IPS-11a (cell line): ENCODE results near the gene ATF6.

Experiments
- H3K4me3 ChIP-seq: one replicate; pipeline ENCODE4 v1.5.1; 2013; ENCODE audit warnings: low read depth, low read length, control low read depth

ATF6 gene

DNA sequence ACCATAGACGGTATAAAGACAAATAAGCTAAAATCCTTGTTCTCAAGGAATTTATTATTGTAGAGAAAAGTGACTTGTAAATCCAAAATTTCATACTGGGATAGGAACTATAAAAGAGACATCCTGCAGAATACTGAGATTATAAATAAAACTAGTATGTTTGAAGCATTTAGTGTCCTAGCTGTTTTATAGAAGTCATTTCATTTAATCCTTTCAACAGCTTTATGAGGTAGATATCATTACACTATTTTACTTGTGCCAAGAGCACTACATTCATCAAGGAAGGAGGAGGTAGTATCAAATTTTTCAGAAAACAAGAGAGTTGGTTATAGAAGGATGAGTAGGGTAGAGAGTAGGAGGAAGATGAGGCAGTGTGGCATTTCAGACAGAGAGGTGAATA is 119.6 kb downstream of the ATF6 start:
- H3K4me3 ChIP-seq, result no peak overlapping the region

DNA sequence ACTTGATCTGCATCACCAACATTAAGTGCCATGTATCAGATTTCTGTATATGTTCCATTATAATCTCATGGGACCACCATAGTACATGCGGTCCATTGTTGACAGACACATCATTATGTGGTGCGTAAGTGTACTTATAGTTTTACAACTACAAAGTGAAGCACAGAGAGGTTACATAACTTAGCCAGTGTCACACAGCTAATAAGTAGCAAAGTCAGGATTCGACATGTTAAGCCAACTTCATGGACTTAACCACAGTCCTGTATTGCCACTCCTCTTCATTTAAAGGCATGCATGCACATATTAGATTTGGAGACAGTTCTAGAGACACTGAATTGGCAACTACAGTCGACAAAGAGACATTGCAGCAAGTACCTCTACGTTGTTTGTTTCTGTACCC is 120.5 kb downstream of the ATF6 start:
- H3K4me3 ChIP-seq, result no peak overlapping the region

DNA sequence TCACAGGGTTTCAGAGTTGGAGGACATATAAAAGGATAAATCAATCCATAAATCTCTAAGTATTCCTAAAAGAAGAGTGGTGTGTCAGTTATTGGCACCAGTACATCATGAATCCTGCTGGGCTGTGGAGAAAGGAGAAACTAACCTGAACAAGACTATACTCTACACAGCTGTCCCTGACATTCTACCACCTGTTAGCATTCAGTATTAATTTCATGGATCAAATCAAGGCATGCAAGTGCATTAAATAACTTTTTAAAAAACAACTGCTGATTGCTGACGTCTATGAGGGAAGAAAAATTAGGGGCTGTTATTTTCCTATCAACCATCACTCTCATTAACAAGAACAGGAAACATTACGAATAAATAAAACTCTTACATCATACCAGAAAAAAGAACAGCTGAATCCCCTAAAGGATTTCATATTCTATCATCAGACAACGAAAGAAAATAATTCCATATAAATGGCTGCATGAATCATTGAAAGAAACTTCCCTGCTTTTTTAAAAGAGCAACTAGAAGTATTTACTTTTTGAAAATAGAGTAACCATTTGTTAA is 121.7 kb downstream of the ATF6 start:
- no peak overlapping the region for H3K4me3 ChIP-seq

DNA sequence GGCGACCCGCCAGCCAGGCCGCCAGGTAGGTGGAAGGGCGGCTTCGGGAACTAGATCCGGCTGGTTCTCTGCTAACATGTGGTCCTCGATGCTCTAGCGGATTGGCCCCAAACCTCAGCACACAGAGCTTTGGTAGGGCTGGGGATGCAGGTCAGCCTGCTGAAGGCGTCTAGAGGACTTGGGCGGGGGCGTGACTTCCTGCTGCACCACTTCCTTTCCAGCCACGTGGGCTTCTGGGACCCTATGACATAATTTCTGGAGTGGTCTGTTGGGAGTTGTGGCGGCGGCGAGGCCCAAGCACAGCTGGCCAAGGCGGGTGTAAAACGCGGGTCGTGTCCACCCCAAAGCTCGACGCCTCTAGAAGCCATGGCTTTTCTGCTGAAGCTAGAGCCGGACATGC is 124.5 kb downstream of the ATF6 start:
- no peak overlapping the region for H3K4me3 ChIP-seq

DNA sequence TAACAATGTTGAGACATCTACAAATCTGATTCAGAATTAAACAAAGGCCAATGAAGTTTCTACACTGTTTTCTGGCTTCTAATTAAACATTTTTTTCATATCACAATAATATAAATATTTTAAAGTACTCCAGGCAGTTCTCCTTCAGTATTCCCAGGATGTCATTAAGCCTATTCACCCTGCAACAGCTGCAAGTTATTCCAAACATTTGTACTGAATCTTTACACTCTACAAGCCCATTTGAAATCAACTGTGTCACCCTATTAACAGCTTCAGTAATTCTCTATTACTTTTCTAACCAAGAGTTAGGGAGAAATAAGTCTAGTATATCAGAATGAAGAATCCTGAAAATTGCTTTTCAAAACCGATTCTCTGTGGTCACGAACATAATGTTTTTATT is 133.0 kb downstream of the ATF6 start:
- no peak overlapping the region for H3K4me3 ChIP-seq

DNA sequence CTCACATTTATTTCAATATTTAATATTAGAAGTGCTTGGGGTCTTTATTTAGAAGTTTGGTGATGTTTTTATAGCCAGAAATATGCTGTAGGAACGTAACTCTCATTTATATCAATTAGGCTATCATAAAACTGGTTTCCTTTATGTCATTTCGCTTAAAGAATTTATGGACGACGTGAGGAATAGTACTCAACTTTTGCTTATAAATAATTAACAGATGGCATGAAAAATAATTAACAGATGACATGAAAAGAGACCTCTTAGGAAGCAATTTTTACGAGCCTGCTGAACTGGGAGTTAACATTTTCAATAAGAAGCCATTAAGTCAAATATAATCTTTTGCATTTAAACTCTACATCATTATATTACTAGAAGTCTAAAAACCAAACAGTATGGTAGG is 134.0 kb downstream of the ATF6 start:
- no peak overlapping the region for H3K4me3 ChIP-seq

DNA sequence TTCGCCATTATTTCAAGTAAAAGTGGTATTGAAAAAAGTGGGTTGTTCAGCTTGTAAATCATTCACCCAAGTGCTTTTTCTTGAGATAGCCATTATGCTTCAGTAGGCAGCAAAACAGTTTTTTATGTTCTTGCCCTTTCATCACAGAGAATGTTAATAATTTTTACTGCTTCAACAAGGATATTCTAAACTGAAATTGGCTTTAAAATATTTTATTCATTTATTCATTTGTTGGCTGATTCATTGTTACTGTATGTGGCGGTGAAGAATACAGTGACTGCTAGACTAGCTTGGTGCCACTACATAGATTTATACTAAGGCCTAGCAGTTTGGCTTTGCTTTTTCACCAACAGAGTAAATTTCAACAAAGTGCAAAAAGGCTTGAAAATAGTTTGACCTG is 136.1 kb downstream of the ATF6 start:
- H3K4me3 ChIP-seq, result no peak overlapping the region

DNA sequence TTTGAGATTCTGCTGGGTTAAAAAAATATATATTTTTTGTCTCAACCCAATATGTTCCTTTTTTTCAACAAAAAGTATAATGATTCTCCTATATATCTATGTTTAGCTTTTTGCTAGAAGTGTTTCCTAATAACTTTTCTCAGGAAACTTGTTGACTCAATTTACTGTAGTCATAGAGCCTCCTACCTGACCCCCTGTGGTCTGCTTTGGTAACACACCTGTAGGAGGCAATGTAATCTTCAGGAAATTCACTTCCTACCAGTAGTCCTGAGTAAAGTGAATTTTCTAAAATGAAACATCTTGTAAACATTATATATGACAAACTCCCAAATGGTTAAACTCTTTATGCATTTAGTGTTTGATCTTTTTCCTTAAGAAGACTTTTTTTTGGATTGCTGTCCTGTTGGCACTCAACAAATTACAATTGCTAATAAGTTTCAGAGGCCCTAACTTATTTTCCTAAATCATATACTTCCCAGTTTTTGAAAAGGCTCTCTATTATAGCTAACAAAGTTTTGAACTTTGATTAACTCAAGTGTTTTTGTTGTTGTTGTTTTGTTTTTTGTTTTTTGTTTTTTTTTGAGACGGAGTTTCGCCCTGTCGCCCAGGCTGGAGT is 139.3 kb downstream of the ATF6 start:
- no peak overlapping the region for H3K4me3 ChIP-seq

DNA sequence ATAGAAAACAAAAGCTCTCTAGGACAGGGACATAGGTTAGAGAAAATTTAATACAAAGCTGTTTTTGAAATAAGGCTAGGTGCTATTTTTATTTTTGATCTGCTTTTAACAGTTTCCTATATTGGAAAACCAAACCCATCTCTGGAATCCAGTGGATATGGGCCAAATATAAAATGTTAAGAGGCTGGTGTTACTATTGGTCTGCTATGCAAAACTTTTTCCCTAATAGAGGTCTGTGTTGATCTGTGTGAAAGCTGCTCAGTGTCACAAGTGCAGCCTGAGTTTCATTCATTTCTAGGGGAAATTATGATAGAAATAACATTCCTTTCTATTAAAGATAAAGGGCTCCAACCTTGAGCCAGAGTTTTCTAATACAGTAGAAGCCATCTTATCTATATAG is 141.1 kb downstream of the ATF6 start:
- H3K4me3 ChIP-seq, result no peak overlapping the region

DNA sequence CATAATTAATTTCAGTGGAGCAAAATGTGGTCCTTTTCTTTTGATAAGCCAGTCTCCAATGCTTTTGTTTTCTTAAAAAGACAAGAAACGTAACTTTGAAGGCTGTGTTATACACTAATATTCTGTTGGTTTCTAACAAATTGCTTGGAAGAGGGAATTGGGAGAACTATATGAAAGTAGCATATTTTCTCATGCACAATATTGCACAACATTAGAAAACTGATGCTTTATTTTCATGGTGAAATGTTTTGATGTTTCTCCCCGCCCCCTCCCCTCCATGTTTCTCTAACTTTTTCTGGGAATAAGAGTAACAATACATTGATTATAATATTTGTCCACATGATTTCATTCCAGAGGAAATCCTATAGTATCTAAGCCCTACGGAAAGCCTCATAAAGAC is 142.1 kb downstream of the ATF6 start:
- no peak overlapping the region for H3K4me3 ChIP-seq

DNA sequence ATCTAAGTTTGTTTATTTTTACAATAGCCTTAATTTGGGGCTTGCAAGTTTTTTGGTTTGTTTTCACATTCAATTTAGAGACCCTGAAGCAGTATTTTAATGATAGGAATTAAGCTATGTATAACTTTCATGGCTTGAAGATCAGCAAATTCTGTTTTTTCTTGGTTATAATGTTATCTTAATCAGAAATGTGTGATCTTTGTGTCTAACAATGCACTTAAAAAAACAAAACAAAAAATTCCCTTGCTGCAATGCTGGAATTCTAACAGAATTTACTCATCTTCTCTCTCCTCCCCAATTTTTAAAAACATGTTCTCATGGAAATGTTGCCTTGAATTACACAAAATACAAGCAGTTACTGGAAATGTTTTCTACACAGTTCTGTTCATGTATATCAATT is 144.5 kb downstream of the ATF6 start:
- H3K4me3 ChIP-seq, result no peak overlapping the region

DNA sequence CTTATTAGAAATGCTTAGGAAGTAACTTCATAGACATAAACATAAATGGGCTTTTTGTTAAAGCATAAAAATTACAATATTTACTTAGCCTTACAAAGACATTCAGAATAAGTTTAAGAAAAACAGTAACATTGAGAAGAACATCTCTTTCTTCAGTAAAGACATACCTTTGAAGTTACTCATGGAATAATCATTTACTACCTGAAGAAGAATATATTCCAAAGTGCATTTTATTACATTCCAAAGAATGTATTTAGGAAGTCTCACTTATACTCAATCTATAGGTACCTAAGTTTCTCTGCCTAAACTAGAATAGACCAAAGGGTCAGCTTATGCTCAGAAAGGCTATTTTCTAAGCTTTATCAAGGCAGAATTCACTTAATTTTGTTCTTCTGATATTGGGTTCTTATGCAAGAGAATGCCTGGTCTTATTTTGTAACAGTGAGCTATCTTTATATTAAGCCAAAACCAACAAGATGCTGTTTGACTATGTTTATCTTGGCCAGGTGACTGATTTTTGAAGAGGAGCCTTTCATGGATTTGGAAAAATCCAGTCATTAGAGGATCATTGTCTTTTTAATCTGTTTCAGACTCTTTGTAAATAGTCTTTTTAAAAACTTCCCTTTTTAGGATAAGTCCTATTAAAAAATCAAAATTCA is 147.5 kb downstream of the ATF6 start:
- no peak overlapping the region for H3K4me3 ChIP-seq

DNA sequence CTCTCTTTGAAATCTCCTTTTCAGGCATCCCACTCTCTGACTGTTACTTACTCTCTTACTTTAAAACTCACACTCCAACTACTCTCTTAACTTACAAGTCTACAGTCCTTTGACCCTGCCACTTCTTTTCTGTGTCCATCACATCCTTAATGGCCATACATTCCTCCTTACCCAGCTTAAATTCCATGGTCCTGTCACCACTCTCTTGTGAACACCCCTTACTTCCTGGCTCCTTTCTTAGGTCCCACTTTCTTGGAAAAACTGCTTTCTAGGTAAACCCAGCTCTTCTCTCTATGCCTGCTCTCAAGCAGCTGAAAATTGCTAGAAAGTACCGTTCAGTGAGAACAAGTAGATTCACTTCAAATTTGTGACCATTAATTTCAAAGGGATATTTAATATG is 148.5 kb downstream of the ATF6 start:
- no peak overlapping the region for H3K4me3 ChIP-seq

DNA sequence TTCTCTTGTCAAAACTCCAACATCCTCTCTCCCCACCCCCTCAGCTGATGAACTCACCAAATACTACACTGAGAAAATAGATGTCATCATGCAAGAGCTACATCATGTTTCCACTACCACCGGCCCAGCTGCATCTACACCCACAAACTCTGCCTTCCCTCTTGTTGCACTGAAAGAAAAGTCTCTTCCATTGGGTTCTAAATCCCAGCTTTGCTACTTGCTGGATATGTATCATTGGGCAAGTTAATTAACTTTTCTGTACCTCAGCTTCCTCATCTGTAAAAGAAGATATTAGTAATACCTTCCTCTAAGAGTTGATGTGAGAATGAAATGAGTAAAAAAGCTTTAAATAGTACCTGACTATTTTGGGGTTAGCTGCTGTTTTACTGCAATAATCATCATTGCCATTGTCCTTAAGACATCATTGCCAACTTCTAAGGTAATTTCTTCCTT is 149.0 kb downstream of the ATF6 start:
- H3K4me3 ChIP-seq, result no peak overlapping the region

DNA sequence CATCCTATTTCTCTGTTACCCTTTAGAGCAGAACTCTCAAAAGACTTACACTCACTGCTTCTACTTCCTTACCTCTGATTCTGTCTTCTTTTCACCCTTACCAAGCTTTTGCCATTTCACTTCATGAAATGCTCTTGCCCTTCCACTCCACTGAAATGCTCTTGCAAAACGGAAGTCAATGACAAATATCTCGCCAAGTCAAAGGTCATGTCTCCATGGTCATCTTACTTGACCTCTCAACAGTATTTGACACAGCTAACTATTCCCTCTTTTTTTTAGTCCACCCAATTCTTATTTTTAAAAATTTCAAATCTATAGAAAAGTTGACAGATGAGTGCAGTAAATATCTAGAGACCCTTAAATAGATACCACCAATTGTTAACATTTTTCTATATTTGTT is 149.9 kb downstream of the ATF6 start:
- H3K4me3 ChIP-seq, result no peak overlapping the region

DNA sequence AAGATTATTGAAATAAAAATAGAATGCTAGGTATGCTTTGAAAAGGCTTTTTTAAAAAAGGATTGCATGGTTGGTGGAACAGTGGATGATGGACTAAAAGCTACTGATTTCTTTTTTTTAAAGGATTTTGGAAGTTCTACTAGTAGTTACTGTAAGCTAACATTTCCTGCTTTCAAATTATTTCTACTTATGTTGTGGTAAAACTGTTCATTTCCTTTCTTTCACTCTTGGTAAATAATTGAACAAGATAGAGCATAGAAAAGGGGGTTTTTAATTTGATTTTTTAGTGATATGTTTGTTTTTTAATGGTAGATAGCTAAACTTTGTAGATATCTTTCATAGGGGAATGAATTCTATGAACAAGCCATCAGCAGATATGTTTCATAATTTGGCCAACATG is 153.1 kb downstream of the ATF6 start:
- no peak overlapping the region for H3K4me3 ChIP-seq

DNA sequence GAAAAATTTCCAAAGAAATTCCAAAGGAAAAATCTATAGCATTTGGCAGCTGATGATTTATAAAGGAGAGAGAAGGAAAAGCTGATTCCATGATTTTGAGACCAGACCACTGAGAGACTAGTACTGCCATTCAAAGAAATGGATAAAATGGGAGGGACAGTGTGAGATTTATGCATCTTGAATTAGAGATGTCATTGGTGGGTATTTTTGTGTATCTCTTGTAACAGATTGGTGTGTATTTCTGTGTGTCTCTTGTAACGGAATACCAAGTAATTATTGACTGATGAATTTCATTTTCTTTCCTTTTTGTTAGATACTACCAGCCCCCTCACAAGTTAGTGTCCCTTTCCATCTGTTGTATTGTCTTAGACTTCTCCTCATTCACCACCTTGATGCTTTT is 155.4 kb downstream of the ATF6 start:
- no peak overlapping the region for H3K4me3 ChIP-seq

DNA sequence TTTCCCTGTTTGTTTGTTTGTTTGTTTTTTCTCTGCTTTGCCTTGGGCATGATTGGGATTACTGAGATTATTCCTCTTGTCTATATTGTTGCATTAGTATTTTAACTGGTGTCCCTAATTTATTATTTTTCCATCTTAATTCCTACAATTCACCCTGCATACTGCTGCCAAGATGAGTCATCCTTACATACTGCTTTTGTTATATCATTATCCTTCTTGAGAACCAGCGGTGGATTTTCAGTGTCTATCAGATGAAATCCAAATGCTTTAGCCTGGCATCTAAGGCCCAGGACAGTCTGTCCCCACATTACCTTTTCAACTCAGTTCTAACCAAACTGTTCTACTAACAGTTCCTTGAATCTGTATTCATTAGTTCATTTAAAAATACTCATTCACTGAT is 155.9 kb downstream of the ATF6 start:
- no peak overlapping the region for H3K4me3 ChIP-seq

DNA sequence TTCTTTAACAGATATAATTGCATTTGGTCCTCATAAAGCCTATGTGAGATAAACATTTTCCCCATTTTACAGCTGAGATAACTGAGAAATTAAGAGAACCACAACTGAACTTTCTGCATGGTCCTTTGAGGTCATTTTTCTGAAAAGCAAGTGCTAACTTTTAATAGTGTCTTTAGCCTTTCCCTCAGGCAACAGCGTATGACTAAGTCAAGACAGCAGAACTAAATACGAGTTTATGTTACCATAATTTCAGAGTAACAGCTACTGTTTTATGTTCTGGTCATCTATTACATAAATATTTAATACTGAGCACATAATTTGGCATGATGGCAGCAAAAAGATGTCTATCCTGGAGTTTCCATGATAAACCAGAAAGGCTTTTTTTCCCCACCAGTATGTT is 161.9 kb downstream of the ATF6 start:
- no peak overlapping the region for H3K4me3 ChIP-seq

DNA sequence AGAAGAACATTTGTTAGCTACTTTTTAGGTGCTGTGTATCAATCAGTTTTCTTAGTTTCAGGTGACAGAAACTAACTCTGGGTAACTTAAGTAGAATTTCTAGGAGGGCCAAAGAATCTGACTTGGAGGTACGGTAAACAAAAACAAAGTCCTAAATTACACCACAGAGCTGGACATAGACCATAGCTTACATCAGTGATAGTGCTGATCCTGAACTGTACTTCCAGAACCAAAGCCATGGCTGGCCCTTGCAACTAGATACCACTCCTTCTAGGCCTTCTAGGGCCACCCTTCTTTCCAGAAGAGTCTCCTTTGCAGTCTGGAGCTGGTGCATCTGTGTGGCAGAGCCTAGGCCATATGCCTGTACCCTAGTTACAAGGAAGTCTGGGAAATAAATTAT is 163.0 kb downstream of the ATF6 start:
- no peak overlapping the region for H3K4me3 ChIP-seq

DNA sequence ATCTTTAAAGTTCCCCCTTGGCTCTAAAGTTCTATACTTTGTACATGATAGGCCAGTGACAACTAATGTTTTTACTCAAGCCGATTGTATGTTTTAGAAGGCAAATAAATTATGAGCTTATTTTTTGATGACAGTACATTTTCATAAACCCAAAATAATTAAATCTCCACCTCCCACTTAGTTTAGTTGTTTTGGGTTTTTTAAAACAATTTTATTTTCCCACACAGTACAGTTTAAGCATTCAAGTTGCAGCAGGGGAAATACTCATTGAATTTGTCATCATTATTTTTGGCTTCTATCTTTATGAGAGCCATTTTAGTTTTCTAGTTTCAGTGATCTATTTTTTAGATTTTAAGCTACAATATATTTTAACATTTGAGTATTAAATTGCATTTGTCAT is 163.9 kb downstream of the ATF6 start:
- H3K4me3 ChIP-seq, result no peak overlapping the region

DNA sequence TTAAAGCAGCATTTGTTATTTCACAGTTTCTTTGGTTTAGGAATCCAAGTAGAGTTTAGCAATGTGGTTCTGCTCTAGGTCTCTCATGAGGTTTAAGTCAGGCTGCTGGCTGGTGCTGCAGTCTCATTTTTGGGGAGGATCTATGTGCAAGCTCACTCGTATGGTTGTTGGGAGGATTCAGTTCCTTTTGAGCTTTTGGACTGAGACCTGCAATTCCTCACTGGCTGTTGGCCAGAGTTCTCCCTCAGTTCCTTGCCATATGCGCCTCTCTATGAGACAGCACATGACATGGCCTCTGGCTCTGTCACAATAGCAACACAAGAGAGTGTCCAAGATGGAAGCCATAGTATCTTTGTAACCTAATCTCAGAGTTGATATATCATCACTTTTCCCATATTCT is 166.5 kb downstream of the ATF6 start:
- no peak overlapping the region for H3K4me3 ChIP-seq
